Measurements from ENCODE around the gene GARRE1. TPM values are rescaled to one million over a fixed set of nuclear protein-coding genes. Genes with fewer than 3 reads are reported as not detected.

Gene GARRE1
- total RNA-seq, 1 experiment from 2014 or later: 23.3 TPM

DNA sequence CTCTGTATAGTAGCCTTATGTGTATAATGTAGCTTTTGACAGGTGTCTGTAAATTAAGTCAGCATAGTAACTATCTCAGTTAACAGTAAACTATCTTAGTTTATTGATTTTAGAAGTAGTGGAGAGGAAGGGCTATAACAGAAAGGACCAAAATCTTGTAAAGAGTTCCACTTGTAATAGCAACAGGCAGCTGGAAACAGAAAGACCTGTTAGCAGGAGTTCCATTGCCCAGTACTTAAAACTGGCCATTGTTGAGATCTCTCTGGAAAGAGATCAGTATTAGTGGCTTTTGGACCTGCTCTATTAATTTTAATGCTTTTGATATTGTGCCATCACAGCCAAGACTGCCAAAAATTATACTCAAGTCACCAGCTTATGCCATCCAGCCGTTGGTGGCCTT is 32.0 kb upstream of the GARRE1 start:
- no TSS peak for BruUV-seq (replicated peaks)
- ChIA-PET CTCF (no interaction called here), POLR2A (ENCODE audit: unreplicated experiment) (interaction anchor here (0.5 kb wide), 1 partner anchor 478 kb away, joined by 4 read pairs; no protein-coding TSS in a partner anchor)
- Histone ChIP-seq H3K79me2 (ENCODE audit: low read depth) (peaks cover 4% of the 10 kb centered on the region; the same call in 1 of the 2 replicates), H3K4me1 (replicated peaks; ENCODE audit: insufficient read depth) (peaks cover 30% of the 10 kb centered on the region), H3K4me3 (no peak overlapping the region), H3F3A (ENCODE audit: insufficient read depth, low read depth) (peaks cover 38% of the 10 kb centered on the region), H3K27ac (no peak overlapping the region), H3K27me3 (ENCODE audit: insufficient read depth, low read depth) (no peaks in the 10 kb centered on the region), H3K9me3 (ENCODE audit: insufficient read depth, low read depth) (no peaks in the 10 kb centered on the region), H3K36me3 (ENCODE audit: low read depth) (peaks cover 66% of the 10 kb centered on the region), H3K4me2 (no peak overlapping the region), H4K20me1 (ENCODE audit: insufficient read depth) (peaks cover 90% of the 10 kb centered on the region), H3K9me2 (ENCODE audit: insufficient read depth) (no peaks in the 10 kb centered on the region), H2AFZ (no peak overlapping the region)
- no peak for DNase-seq
- intact Hi-C loops (cut with micrococcal nuclease; ENCODE audit: unreplicated experiment): no loop called here
- no peak for TF ChIP-seq EZH2 (IDR thresholded peaks at IDR 0.05; ENCODE audit: low read depth)
- TF ChIP-seq, protein P1, sequence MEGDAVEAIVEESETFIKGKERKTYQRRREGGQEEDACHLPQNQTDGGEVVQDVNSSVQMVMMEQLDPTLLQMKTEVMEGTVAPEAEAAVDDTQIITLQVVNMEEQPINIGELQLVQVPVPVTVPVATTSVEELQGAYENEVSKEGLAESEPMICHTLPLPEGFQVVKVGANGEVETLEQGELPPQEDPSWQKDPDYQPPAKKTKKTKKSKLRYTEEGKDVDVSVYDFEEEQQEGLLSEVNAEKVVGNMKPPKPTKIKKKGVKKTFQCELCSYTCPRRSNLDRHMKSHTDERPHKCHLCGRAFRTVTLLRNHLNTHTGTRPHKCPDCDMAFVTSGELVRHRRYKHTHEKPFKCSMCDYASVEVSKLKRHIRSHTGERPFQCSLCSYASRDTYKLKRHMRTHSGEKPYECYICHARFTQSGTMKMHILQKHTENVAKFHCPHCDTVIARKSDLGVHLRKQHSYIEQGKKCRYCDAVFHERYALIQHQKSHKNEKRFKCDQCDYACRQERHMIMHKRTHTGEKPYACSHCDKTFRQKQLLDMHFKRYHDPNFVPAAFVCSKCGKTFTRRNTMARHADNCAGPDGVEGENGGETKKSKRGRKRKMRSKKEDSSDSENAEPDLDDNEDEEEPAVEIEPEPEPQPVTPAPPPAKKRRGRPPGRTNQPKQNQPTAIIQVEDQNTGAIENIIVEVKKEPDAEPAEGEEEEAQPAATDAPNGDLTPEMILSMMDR (conservative IDR thresholded peaks at IDR 0.05): no peak

DNA sequence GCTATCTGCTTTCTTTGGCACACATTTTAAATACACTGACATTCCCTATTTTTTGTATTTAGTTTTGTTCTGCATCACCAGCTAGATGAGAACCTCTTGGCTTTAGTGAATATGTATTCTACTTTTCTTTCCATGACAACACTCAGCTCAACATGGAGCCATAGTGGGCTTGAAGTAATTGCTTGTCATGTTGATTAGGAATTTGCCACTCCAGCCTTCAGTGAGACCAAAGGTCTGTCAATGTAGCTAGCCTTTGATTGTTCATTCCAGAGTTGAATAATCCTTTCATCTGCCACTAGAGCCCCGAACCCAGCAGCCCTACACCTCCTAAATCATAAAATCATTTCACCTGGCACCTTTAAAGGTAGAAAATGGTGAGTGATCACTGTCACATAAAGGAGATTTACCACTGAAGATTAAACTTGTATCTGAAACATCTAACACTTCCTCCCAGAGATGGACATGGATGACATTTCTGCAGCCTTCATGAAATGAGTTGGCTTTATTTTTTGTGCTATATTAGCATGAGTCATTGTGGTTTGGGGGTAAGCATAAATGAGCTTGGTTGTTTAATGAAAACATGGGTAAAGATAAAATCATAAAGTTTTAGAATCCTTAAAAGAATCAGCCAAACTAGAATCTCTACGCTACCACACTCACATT is 29.2 kb upstream of the GARRE1 start:
- DNase-seq: peak in 1 of 2 experiments; percentile 47

DNA sequence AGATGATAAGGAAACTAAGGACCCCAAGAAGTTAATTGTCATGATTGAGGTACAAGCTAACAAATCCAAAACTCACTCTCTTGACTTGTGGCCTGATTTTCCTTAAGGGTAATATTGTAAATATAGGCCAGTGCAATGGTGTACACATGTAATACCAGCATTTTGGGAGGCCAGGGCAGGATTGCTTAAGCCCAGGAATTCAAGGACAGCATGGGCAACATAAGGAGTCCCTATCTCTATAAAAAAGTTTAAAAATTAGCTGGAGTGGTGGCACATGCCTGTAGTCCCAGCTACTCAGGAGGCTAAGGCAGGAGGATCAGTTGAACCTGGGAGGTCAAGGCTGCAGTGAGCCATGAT is 28.7 kb upstream of the GARRE1 start:
- ChIA-PET CTCF (interaction anchor here (0.6 to 1.2 kb wide), 2 partner anchors 125 to 192 kb away, joined by 3 to 4 read pairs; no protein-coding TSS in a partner anchor), POLR2A (ENCODE audit: unreplicated experiment) (interaction anchor here (0.5 kb wide), 1 partner anchor 18 kb away, joined by 4 read pairs; no protein-coding TSS in a partner anchor)
- Histone ChIP-seq H2AFZ (no peak overlapping the region), H3K27ac (peak overlapping the region; percentile 6; the same call in 1 of the 2 replicates), H3K27me3 (ENCODE audit: insufficient read depth, low read depth) (no peaks in the 10 kb centered on the region), H3K79me2 (ENCODE audit: low read depth) (peaks cover 4% of the 10 kb centered on the region; the same call in 1 of the 2 replicates), H3F3A (ENCODE audit: insufficient read depth, low read depth) (peaks cover 17% of the 10 kb centered on the region; the same call in 1 of the 2 replicates), H3K9me2 (ENCODE audit: insufficient read depth) (no peaks in the 10 kb centered on the region), H4K20me1 (ENCODE audit: insufficient read depth) (peaks cover 70% of the 10 kb centered on the region), H3K4me3 (no peak overlapping the region), H3K9me3 (ENCODE audit: insufficient read depth, low read depth) (no peaks in the 10 kb centered on the region), H3K4me1 (replicated peaks; ENCODE audit: insufficient read depth) (peaks cover 19% of the 10 kb centered on the region), H3K36me3 (ENCODE audit: low read depth) (peaks cover 75% of the 10 kb centered on the region), H3K4me2 (no peak overlapping the region)
- no peak for TF ChIP-seq EZH2 (IDR thresholded peaks at IDR 0.05; ENCODE audit: low read depth)
- TF ChIP-seq, protein P1 (conservative IDR thresholded peaks at IDR 0.05): no peak
- BruUV-seq (replicated peaks): no TSS peak
- intact Hi-C loops (cut with micrococcal nuclease; ENCODE audit: unreplicated experiment): no loop called here
- DNase-seq: no peak

More for the DNA sequence above, 29.2 kb upstream of the GARRE1 start:
- Histone ChIP-seq H3K9me2 (ENCODE audit: insufficient read depth) (no peaks in the 10 kb centered on the region), H3F3A (ENCODE audit: insufficient read depth, low read depth) (peaks cover 17% of the 10 kb centered on the region; the same call in 1 of the 2 replicates), H3K4me2 (0 out of 2 replicates have a peak overlapping the region, but pooled peaks have one; percentile 9), H3K4me1 (replicated peaks; ENCODE audit: insufficient read depth) (peaks cover 19% of the 10 kb centered on the region), H2AFZ (no peak overlapping the region), H3K27ac (peak overlapping the region; percentile 6; the same call in 1 of the 2 replicates), H3K36me3 (ENCODE audit: low read depth) (peaks cover 78% of the 10 kb centered on the region), H3K79me2 (ENCODE audit: low read depth) (peaks cover 4% of the 10 kb centered on the region; the same call in 1 of the 2 replicates), H3K4me3 (no peak overlapping the region), H3K9me3 (ENCODE audit: insufficient read depth, low read depth) (no peaks in the 10 kb centered on the region), H3K27me3 (ENCODE audit: insufficient read depth, low read depth) (no peaks in the 10 kb centered on the region), H4K20me1 (ENCODE audit: insufficient read depth) (peaks cover 75% of the 10 kb centered on the region)
- intact Hi-C loops (cut with micrococcal nuclease; ENCODE audit: unreplicated experiment): no loop called here
- ChIA-PET CTCF (interaction anchor here (1.2 kb wide), 1 partner anchor 126 kb away, joined by 3 read pairs; no protein-coding TSS in a partner anchor), POLR2A (ENCODE audit: unreplicated experiment) (interaction anchor here (0.6 to 0.7 kb wide), 2 partner anchors 83 to 1259 kb away, joined by 3 to 7 read pairs; no protein-coding TSS in a partner anchor)
- BruUV-seq (replicated peaks): no TSS peak
- no peak for TF ChIP-seq EZH2 (IDR thresholded peaks at IDR 0.05; ENCODE audit: low read depth)
- TF ChIP-seq, protein P1 (conservative IDR thresholded peaks at IDR 0.05): no peak
